Measurements from ENCODE around the gene SLC24A4.

The SLC24A4 gene

GRCh38 chr14:92546347-92547053, 223.5 kb downstream of the SLC24A4 start:
- no peak for DNase-seq (ENCODE audit: low read depth)

DNA sequence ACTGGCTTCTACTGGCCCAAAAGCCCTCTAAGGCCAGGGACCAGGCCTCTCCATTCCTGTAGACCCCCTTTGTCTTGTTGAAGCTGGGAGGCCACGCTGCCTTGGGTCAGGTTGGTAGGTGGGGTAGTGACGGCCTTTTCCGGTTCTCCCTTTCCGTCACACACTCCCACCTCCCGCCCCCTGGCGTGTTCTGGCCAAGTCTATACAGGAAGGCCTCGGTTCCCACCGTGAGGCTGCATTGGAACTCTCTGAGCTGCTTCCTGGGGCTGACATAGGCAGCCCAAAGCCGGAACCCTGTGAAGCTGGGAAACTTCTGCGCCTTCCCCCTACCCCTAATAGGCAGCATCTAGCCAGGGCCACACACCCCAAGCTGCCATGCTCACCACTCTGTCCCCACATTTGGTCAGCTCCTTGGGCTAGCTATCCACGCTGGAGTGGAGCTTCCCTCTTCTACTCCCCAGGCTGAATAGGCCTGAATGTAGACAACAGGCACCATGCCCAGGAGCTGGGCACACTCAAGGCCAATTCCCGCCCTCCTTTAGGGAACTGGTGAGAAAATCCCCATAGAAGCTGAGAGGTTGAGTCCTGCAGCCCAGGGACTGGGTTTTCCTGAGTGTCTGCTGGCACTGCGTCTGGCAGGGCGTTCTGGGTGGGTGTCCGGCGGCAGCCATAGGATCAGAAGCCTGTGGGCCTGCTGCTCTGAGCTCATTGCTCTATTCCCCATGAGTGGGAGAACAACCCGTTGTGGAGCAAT, 226.3 kb downstream of the SLC24A4 start:
- no peak for DNase-seq (ENCODE audit: low read depth)

GRCh38 chr14:92549859-92550230, 226.9 kb downstream of the SLC24A4 start:
- DNase-seq (ENCODE audit: low read depth) = no peak

All from activated T-cell treated with anti-CD3 and anti-CD28 coated beads for 1 hour (primary cell).